ENCODE data around the gene RLBP1.

Gene RLBP1

GRCh38 chr15:89178307-89178977 is 42.9 kb downstream of the RLBP1 start:
- DNase-seq (ENCODE audit: low read depth, low spot score) = no peak

GRCh38 chr15:89177633-89178306 is 43.6 kb downstream of the RLBP1 start:
- no peak for DNase-seq (ENCODE audit: low read depth, low spot score)

GRCh38 chr15:89177116-89177515 is 44.3 kb downstream of the RLBP1 start:
- DNase-seq (ENCODE audit: low read depth, low spot score) = no peak

- DNase-seq (ENCODE audit: low read depth, low spot score) = no peak
These were observed 45.7 kb downstream of the RLBP1 start for GRCh38 chr15:89175617-89176191.

GRCh38 chr15:89174476-89174875 is 46.9 kb downstream of the RLBP1 start:
- no peak for DNase-seq (ENCODE audit: low read depth, low spot score)

GRCh38 chr15:89172921-89173320 is 48.5 kb downstream of the RLBP1 start:
- DNase-seq (ENCODE audit: low read depth, low spot score) = no peak

- DNase-seq (ENCODE audit: low read depth, low spot score) = peak; percentile 33
These were observed 50.0 kb downstream of the RLBP1 start for GRCh38 chr15:89171136-89172072.

- no peak for DNase-seq (ENCODE audit: low read depth, low spot score)
These were observed 51.0 kb downstream of the RLBP1 start for GRCh38 chr15:89170364-89170763.

- no peak for DNase-seq (ENCODE audit: low read depth, low spot score)
These were observed 53.0 kb downstream of the RLBP1 start for GRCh38 chr15:89168316-89168833.

- no peak for DNase-seq (ENCODE audit: low read depth, low spot score)
These were observed 53.9 kb downstream of the RLBP1 start for GRCh38 chr15:89167267-89168176.

- no peak for DNase-seq (ENCODE audit: low read depth, low spot score)
These were observed 55.7 kb downstream of the RLBP1 start for GRCh38 chr15:89165677-89166076.

- DNase-seq (ENCODE audit: low read depth, low spot score) = no peak
These were observed 56.6 kb downstream of the RLBP1 start for GRCh38 chr15:89164712-89165211.

GRCh38 chr15:89163271-89164055 is 57.9 kb downstream of the RLBP1 start:
- no peak for DNase-seq (ENCODE audit: low read depth, low spot score)

- no peak for DNase-seq (ENCODE audit: low read depth, low spot score)
These were observed 59.7 kb downstream of the RLBP1 start for GRCh38 chr15:89161666-89162065.

All from iPS DF 19.7 (cell line).